Measurements from ENCODE around the gene PTPRF.

The PTPRF gene

GRCh38 chr1:43521078-43521477, 9.6 kb upstream of the PTPRF start:
- DNase-seq (ENCODE audit: low spot score) = peak; percentile 36
- TF ChIP-seq CTCF (IDR thresholded peaks at IDR 0.05; ENCODE audit: poor library complexity, severe bottlenecking) = no peak
- no peak overlapping the region for H3K27ac ChIP-seq (ENCODE audit: poor library complexity, severe bottlenecking)
- ATAC-seq (ENCODE audit: low read depth) = no peak
- no peaks in the 10 kb centered on the region for H3K9me3 ChIP-seq (ENCODE audit: severe bottlenecking)
- H3K4me3 ChIP-seq (ENCODE audit: severe bottlenecking) = no peak overlapping the region
- no peaks in the 10 kb centered on the region for H3K36me3 ChIP-seq (ENCODE audit: low read depth)
- H3K4me1 ChIP-seq (ENCODE audit: insufficient read depth, poor library complexity, severe bottlenecking) = peaks cover 23% of the 10 kb centered on the region
- no peaks in the 10 kb centered on the region for H3K27me3 ChIP-seq (ENCODE audit: insufficient read depth, poor library complexity, severe bottlenecking)

- Histone ChIP-seq H3K27me3 (ENCODE audit: insufficient read depth, poor library complexity, severe bottlenecking) (no peaks in the 10 kb centered on the region), H3K4me1 (ENCODE audit: insufficient read depth, poor library complexity, severe bottlenecking) (peaks cover 28% of the 10 kb centered on the region), H3K36me3 (ENCODE audit: low read depth) (no peaks in the 10 kb centered on the region), H3K4me3 (ENCODE audit: severe bottlenecking) (no peak overlapping the region), H3K27ac (ENCODE audit: poor library complexity, severe bottlenecking) (peak overlapping the region; percentile 82), H3K9me3 (ENCODE audit: severe bottlenecking) (no peaks in the 10 kb centered on the region)
- DNase-seq (ENCODE audit: low spot score) = no peak
- ATAC-seq (ENCODE audit: low read depth) = no peak
- TF ChIP-seq CTCF (IDR thresholded peaks at IDR 0.05; ENCODE audit: poor library complexity, severe bottlenecking) = no peak
Observed at GRCh38 chr1:43521756-43522155, 8.9 kb upstream of the PTPRF start.

- TF ChIP-seq CTCF (IDR thresholded peaks at IDR 0.05; ENCODE audit: poor library complexity, severe bottlenecking) = no peak
- no peak for DNase-seq (ENCODE audit: low spot score)
Observed at GRCh38 chr1:43522431-43522775, 8.3 kb upstream of the PTPRF start.

GRCh38 chr1:43522776-43523480, 7.8 kb upstream of the PTPRF start:
- peak; percentile 94 for DNase-seq (ENCODE audit: low spot score)
- peak overlapping the region; percentile 82 for H3K27ac ChIP-seq (ENCODE audit: poor library complexity, severe bottlenecking)
- H3K4me3 ChIP-seq (ENCODE audit: severe bottlenecking) = no peak overlapping the region
- no peaks in the 10 kb centered on the region for H3K27me3 ChIP-seq (ENCODE audit: insufficient read depth, poor library complexity, severe bottlenecking)
- no peak for TF ChIP-seq CTCF (IDR thresholded peaks at IDR 0.05; ENCODE audit: poor library complexity, severe bottlenecking)
- no peaks in the 10 kb centered on the region for H3K36me3 ChIP-seq (ENCODE audit: low read depth)
- no peaks in the 10 kb centered on the region for H3K9me3 ChIP-seq (ENCODE audit: severe bottlenecking)
- H3K4me1 ChIP-seq (ENCODE audit: insufficient read depth, poor library complexity, severe bottlenecking) = peaks cover 28% of the 10 kb centered on the region
- peak; percentile 95 for ATAC-seq (ENCODE audit: low read depth)

More at GRCh38 chr1:43522431-43522775, 8.3 kb upstream of the PTPRF start:
- no peaks in the 10 kb centered on the region for H3K36me3 ChIP-seq (ENCODE audit: low read depth)
- ATAC-seq (ENCODE audit: low read depth) = no peak
- H3K4me3 ChIP-seq (ENCODE audit: severe bottlenecking) = no peak overlapping the region
- peak overlapping the region; percentile 82 for H3K27ac ChIP-seq (ENCODE audit: poor library complexity, severe bottlenecking)
- H3K27me3 ChIP-seq (ENCODE audit: insufficient read depth, poor library complexity, severe bottlenecking) = no peaks in the 10 kb centered on the region
- H3K4me1 ChIP-seq (ENCODE audit: insufficient read depth, poor library complexity, severe bottlenecking) = peaks cover 28% of the 10 kb centered on the region
- H3K9me3 ChIP-seq (ENCODE audit: severe bottlenecking) = no peaks in the 10 kb centered on the region

- no peak overlapping the region for H3K4me3 ChIP-seq (ENCODE audit: severe bottlenecking)
- peak overlapping the region; percentile 82 for H3K27ac ChIP-seq (ENCODE audit: poor library complexity, severe bottlenecking)
- no peaks in the 10 kb centered on the region for H3K36me3 ChIP-seq (ENCODE audit: low read depth)
- TF ChIP-seq CTCF (IDR thresholded peaks at IDR 0.05; ENCODE audit: poor library complexity, severe bottlenecking) = no peak
- H3K4me1 ChIP-seq (ENCODE audit: insufficient read depth, poor library complexity, severe bottlenecking) = peaks cover 34% of the 10 kb centered on the region
- H3K9me3 ChIP-seq (ENCODE audit: severe bottlenecking) = no peaks in the 10 kb centered on the region
- ATAC-seq (ENCODE audit: low read depth) (no peak), DNase-seq (ENCODE audit: low spot score) (no peak)
- H3K27me3 ChIP-seq (ENCODE audit: insufficient read depth, poor library complexity, severe bottlenecking) = no peaks in the 10 kb centered on the region
Observed at GRCh38 chr1:43524804-43525203, 5.9 kb upstream of the PTPRF start.

Data from RWPE2 (cell line).